SK-N-SH (cell line): ENCODE measurements around the gene C6orf15.

Experiments used
- TAF1 ChIP-seq: IDR thresholded peaks from 2 replicates; pipeline ENCODE4 v1.6.1; 2012; ENCODE audit warnings: low read depth, mild to moderate bottlenecking, low read length, moderate library complexity, borderline replicate concordance
- TF ChIP-seq, protein P1 (sequence below): fragments of 200-600 bp; sonication (generic); IDR thresholded peaks from 2 replicates; pipeline ENCODE4 v1.6.1; 2017; ENCODE audit warnings: antibody characterized with exemption, mild to moderate bottlenecking, moderate library complexity

DNA sequence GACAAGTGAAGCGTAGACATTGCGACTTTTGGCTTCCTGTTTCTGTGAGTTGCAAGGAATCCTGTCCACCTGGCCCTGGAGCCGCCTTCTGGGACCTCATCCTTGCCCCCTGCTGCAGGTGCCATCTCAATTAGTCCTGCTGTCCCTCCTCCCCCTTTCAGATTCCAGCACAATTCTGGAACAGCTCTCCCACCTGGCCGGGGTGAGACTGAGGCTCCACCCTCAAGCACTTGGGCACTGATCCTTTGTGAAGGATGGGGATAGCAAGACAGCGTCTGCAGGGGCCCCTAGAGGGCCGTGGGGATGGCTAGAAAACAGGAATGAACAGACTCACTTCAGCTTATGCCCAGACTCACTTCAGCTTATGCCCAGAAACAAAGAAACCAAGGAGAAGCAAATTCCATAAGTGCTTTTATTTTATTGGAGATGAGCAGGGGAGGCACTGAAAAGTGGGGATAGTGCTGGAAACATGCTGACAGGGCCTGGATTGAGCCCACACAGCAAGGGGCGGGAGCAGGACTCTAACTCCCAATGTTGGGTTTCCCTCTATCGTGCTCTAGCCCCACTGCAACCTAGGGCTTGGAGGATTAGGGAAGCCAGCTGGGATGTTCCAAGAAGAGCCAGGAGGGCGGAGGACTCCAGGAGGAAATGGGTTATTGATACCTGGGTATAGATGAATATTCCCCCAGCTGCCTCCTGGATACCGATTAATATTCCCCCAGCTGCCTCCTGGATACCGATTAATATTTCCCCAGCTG lies 1.4 kb downstream of the C6orf15 start:
- TF ChIP-seq, protein P1, sequence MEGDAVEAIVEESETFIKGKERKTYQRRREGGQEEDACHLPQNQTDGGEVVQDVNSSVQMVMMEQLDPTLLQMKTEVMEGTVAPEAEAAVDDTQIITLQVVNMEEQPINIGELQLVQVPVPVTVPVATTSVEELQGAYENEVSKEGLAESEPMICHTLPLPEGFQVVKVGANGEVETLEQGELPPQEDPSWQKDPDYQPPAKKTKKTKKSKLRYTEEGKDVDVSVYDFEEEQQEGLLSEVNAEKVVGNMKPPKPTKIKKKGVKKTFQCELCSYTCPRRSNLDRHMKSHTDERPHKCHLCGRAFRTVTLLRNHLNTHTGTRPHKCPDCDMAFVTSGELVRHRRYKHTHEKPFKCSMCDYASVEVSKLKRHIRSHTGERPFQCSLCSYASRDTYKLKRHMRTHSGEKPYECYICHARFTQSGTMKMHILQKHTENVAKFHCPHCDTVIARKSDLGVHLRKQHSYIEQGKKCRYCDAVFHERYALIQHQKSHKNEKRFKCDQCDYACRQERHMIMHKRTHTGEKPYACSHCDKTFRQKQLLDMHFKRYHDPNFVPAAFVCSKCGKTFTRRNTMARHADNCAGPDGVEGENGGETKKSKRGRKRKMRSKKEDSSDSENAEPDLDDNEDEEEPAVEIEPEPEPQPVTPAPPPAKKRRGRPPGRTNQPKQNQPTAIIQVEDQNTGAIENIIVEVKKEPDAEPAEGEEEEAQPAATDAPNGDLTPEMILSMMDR = no peak
- TF ChIP-seq TAF1 = no peak
